HFF-Myc (cell line): ENCODE results near the gene ISCU.

ENCODE experiments used
- DNase-seq: peaks from one replicate; pipeline ENCODE4 v3.0.0-alpha.2; 2011; ENCODE audit warnings: low read depth; ENCODE audit errors: extremely low read depth
- H3K4me3 ChIP-seq: replicated peaks from 2 replicates; pipeline ENCODE4 v1.5.1; 2011; ENCODE audit warnings: low read depth, mild to moderate bottlenecking, control low read depth, low read length
- CTCF ChIP-seq: IDR thresholded peaks from 2 replicates; pipeline ENCODE4 v1.5.1; 2012; ENCODE audit warnings: mild to moderate bottlenecking, low read depth, low read length, control low read depth; ENCODE audit errors: missing control alignments

The ISCU gene

GRCh38 chr12:108563136-108563803 lies 874 bp downstream of the ISCU start:
- peak; percentile 95 for TF ChIP-seq CTCF
- DNase-seq: peak; percentile 79
- H3K4me3 ChIP-seq: peak overlapping the region; percentile 95

- no peak for DNase-seq
- no peak for TF ChIP-seq CTCF
- H3K4me3 ChIP-seq: peak overlapping the region; percentile 95
These were observed 1.4 kb downstream of the ISCU start for GRCh38 chr12:108563804-108564151.

GRCh38 chr12:108564724-108565123 lies 2.3 kb downstream of the ISCU start:
- no peak overlapping the region for H3K4me3 ChIP-seq
- TF ChIP-seq CTCF: no peak
- no peak for DNase-seq

GRCh38 chr12:108565146-108565545 lies 2.8 kb downstream of the ISCU start:
- TF ChIP-seq CTCF: no peak
- no peak for DNase-seq
- no peak overlapping the region for H3K4me3 ChIP-seq

- DNase-seq: no peak
- no peak overlapping the region for H3K4me3 ChIP-seq
- no peak for TF ChIP-seq CTCF
These were observed 3.6 kb downstream of the ISCU start for GRCh38 chr12:108565976-108566375.

- H3K4me3 ChIP-seq: no peak overlapping the region
- no peak for DNase-seq
- no peak for TF ChIP-seq CTCF
These were observed 4.1 kb downstream of the ISCU start for GRCh38 chr12:108566452-108566851.
